Measurements from ENCODE around the gene GPR62.
A peak's percentile ranks its signal among the peaks of the same experiment; 100 is the strongest.

Gene GPR62

GRCh38 chr3:51937611-51938450, 17.4 kb upstream of the GPR62 start:
- DNase-seq (ENCODE audit: low spot score) (no peak), FAIRE-seq (no peak)

DNA sequence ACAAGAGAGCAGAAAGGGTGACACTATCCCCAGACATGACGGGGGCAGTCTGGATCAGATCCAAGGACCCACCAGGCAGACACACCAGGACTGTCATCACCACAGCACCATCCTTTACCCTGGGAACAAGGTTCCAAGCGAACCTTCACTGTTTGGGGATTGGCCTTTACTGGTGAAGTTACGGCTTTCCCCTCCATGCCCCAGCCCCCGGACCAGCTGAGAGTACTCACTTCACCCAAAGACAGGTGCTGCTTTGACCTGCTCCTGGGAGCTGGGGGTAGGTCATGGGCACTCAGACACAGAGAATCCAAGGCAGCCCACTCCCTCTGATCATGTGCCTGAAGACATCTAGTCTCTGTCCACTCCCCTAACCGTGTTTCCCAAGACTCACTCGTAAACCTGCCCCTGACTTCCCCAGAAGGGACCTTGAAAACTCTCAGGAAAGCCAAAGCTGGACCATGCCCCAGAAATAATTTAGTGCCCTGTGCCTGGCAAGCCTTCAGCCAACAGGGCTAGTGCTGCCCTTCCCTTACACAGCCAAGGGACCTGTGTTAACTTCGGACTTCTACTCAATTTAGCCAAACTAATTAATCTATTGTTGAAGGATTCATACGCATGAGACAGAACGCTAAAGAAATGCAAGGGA, 16.3 kb upstream of the GPR62 start:
- FAIRE-seq (no peak), DNase-seq (ENCODE audit: low spot score) (no peak)

GRCh38 chr3:51940648-51941462, 14.3 kb upstream of the GPR62 start:
- no peak for DNase-seq (ENCODE audit: low spot score)
- FAIRE-seq, result no peak

DNA sequence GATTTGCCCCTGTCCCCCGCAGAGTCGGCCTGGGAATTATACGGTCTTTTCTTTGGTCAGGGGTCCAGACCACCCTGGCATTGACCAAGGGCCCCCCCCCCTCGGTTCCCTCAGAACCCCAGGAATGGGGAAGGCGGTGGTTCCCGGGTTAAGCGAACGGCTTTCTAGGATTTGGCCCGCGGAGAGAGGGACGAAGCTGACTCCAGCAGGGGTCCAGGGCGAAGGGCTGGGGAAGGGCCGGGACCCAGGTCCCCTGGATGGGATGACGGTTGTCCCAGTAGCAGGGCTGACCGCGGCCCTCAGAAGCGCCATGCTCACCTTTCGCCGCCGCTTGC, 13.8 kb upstream of the GPR62 start:
- DNase-seq (ENCODE audit: low spot score), result no peak
- no peak for FAIRE-seq

DNA sequence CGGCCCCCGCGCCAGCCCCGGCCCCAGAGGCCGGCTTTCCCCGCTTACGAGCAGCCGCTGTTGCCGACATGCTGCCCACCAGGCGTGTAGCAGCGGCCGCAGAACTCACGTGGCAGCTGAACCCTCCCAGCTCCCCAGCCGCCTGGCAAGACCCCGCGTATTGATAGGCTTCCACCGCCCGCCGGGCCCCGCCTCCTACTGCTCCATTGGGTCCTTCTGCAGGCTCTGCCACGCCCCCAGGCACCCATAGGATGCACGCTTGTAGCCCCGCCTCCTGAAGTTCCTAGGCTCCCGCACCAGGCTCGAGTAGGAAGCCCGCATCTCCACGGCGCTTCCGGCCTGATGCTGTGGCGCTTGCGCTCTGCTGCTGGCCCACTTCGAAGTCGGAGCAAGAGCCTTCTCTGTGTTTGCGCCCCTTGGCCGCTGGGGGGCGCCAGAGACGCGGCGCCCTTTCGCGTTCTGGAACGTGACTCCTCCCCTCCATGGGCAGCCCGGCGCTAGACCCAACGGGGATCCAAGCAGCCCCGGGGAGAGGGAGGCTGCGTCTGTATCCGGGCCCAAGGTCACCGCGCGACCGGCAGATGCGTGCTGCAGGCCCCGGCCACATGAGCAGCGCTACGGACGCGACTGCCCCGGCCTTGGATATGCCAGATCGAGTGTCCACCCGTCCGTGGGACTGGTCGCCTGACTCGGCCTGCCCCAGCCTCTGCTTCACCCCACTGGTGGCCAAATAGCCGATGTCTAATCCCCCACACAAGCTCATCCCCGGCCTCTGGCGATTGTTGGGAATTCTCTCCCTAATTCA, 13.2 kb upstream of the GPR62 start, which contains the start of the genes PARP3 and RRP9:
Gene PARP3 (plus strand): TSS at position 566 of the 805 bp plus-strand sequence. CDS start 993 bp downstream, outside the sequence.
Gene RRP9 (minus strand): TSS at position 107 of the 805 bp plus-strand sequence. CDS start 37 bp downstream, at position 70.
- FAIRE-seq (peak; percentile 95), DNase-seq (ENCODE audit: low spot score) (peak; percentile 99)

DNA sequence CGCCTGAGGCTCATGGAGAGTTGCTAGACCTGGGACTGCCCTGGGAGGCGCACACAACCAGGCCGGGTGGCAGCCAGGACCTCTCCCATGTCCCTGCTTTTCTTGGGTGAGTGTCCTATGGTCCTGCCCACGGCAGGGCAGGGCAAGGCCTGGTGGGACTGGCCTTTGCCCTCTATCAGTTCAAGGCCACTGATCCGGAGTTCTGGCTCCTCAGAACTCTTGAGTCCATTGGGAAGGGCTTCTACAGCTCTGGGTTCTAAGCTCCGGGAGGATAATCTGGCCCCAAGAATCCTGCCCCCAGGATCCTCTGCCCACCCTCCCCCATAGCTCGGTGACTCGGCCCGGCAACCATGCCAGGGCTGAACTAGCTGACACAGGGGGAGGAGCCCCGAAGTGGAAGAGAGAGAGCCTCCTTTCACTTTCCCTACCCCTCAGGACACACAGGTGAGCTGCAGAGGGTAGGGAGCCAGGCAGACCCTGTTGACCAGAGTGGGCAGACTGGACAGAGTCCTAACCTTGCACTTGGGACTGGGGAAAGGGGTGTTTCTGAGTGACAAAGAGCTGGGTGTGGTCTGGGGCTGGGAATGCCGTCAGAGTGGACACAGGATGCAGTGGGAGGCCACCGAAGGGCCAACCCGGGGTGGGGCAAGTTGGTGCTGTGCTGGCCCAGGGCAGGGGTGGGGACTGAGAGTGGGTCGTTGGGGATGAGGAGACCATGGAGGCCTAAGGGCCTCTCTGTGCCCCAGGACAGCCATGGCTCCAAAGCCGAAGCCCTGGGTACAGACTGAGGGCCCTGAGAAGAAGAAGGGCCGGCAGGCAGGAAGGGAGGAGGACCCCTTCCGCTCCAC, 12.4 kb upstream of the GPR62 start:
- DNase-seq (ENCODE audit: low spot score), result peak; percentile 49
- no peak for FAIRE-seq

DNA sequence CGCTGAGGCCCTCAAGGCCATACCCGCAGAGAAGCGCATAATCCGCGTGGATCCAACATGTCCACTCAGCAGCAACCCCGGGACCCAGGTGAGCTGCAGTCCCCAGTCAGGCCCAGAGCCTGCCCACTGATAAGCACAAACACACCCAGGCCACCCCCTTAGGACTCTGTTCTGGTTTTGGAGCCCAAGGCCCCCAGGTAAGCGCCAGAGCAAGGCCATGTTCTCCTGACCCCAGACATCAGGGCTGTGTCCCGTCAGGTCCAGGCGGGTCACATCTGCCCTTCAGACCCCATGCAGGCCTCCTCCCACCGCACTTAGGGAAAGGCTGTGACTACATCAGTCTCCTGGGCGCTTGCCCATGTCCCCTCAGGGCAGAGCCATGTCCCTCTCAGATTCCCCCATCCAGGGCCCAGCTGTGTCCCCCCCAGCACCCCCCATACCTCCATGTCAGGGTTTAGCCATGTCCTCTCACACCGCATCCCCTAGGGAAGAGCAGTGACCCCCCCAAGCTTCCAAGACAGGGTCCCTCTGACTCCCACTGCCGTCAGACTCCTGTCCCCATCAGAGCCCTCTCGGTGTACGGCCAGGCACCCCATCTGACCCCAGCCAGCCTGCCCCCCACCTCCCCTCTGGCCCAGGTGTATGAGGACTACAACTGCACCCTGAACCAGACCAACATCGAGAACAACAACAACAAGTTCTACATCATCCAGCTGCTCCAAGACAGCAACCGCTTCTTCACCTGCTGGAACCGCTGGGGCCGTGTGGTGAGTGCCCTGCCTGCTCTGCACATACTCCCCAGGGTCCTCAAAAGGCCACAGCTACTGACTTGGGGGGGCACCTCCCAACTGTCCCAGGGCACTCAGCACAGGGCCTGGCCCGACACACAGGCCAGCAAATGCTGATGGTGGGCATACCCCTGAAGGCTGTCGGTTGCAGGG, 11.5 kb upstream of the GPR62 start:
- FAIRE-seq (no peak), DNase-seq (ENCODE audit: low spot score) (no peak)

- no peak for DNase-seq (ENCODE audit: low spot score)
- FAIRE-seq, result no peak
Measured at GRCh38 chr3:51944451-51945021, 10.6 kb upstream of the GPR62 start.

DNA sequence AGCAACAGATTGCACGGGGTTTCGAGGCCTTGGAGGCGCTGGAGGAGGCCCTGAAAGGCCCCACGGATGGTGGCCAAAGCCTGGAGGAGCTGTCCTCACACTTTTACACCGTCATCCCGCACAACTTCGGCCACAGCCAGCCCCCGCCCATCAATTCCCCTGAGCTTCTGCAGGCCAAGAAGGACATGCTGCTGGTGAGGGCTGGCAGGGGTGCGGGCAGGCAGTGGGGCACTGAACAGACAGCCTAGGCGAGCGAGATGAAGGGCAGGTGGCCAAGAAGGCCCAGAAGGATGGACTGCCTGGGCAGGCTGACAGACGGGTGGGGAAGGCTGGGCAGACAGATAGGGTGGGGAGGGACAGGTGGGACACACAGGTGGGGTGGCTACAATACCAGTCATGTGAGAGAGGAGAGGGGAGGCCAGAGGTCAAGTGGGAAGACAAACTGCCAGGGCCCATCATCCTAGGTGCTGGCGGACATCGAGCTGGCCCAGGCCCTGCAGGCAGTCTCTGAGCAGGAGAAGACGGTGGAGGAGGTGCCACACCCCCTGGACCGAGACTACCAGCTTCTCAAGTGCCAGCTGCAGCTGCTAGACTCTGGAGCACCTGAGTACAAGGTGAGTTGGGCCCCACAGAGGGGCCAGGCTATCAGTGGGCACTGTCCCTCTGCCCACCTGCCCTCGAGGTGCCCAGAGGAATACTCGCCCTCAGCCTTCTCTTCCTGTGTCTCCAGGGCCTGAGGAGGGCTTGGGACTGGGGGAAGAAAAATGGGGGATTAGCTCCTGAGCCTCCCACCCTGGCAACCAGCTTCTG, 9.9 kb upstream of the GPR62 start:
- FAIRE-seq (no peak), DNase-seq (ENCODE audit: low spot score) (no peak)

DNA sequence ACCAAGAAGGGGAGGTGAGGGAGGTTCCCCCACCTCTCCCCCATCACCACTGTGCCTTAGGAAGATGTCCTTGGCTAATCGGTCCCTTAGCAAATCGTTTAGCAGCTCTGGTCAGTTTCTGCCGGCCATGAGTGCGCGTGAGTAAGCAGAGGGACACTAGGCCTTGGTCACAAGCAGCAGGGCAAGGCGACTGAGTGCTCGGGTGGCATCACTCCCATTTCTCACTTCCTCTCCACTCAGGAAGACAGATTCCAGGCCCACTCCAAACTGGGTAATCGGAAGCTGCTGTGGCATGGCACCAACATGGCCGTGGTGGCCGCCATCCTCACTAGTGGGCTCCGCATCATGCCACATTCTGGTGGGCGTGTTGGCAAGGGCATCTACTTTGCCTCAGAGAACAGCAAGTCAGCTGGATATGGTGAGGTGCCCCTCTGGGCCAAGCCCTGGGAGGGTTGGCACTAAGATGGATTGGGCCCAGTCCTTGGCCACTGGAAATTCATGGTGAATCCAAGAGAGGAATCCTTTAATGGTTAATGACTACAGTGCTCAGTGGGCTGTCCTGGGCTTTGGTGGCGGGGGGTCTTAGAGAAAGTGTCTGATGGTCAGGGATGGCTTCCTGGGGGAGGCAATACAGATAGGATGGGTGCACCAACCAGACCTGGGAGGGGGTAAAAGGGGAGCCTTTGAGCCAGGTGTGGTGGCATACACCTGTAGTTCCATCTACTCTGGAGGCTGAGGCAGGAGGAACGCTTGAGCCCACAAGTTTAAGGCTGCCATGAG, 9.1 kb upstream of the GPR62 start:
- DNase-seq (ENCODE audit: low spot score), result no peak
- no peak for FAIRE-seq

GRCh38 chr3:51946796-51947195, 8.4 kb upstream of the GPR62 start:
- DNase-seq (ENCODE audit: low spot score) (no peak), FAIRE-seq (no peak)

DNA sequence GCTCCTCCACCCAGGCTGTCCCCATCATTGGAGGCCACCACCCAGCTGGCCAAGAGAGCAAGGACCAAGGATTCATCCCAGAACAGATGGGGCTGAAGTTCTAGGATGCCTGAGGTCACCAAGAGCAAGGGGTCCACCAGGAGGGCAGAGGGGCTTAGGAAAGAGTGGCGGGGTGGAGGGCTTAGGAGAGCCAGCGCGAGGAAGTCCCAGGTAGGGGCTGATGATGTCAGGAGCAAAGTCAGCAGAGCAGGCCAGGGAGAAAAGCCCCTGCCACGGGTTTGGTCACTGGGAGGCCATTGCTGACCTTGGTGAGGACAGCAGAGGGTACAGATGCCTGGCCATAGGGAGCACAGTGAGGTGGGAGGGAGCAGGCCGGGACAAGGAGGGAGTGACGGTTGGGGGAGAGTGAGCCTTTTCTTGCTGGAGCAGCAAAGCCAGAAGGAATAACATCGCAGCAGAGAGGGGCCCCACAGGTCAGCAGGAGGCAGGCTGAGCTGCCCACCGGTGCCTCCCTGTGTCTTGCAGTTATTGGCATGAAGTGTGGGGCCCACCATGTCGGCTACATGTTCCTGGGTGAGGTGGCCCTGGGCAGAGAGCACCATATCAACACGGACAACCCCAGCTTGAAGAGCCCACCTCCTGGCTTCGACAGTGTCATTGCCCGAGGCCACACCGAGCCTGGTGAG, 7.8 kb upstream of the GPR62 start:
- DNase-seq (ENCODE audit: low spot score), result no peak
- FAIRE-seq, result no peak

GRCh38 chr3:51948016-51948580, 7.1 kb upstream of the GPR62 start:
- no peak for FAIRE-seq
- no peak for DNase-seq (ENCODE audit: low spot score)

DNA sequence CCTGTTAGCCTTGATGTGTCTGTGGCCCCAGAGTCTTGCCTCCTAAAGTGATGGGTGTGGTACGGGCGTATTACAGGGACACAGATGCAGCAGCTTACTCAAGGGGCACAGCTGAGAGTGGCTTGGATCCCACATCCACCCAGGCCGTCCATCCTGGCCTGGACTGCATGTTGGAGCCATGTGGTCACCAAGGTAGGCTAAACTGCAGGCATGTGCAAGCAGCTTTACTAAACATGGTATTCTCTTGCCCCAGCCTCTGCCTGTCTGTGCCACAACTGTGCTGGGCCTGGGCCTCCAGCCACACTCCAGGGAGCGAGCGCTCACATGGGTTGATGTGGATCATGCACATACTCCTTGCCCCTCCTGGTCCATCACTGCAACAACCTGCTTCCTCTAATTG, 6.1 kb upstream of the GPR62 start:
- FAIRE-seq (no peak), DNase-seq (ENCODE audit: low spot score) (no peak)

- FAIRE-seq (no peak), DNase-seq (ENCODE audit: low spot score) (no peak)
Measured at GRCh38 chr3:51950899-51951298, 4.3 kb upstream of the GPR62 start.

GRCh38 chr3:51953445-51953844, 1.7 kb upstream of the GPR62 start:
- FAIRE-seq, result no peak
- peak; percentile 44 for DNase-seq (ENCODE audit: low spot score)
